ENCODE measurements around the gene LITAF.

- TF ChIP-seq POLR2A (IDR thresholded peaks at IDR 0.05): no peak
- no peak for TF ChIP-seq CTCF (IDR thresholded peaks at IDR 0.05)
Observed at GRCh38 chr16:11624205-11624604, 37.5 kb upstream of the LITAF start.

All from adrenal gland (tissue), 5 donors.